Measurements from ENCODE around the gene ATP1B3. TPM values are rescaled to one million over a fixed set of nuclear protein-coding genes. Genes with fewer than 3 reads are reported as not detected.

The ATP1B3 gene
- total and polyA plus RNA-seq, 9 of the 15 experiments (the other 6 are each of a cell fraction or from before 2014, with no cell fraction given): 48.3 to 202 (median 123) TPM

GRCh38 chr3:141972399-141972798 lies 96.0 kb downstream of the ATP1B3 start (continued):
- TF ChIP-seq CTCFL (IDR thresholded peaks at IDR 0.05; ENCODE audit: borderline replicate concordance, insufficient read depth, low read depth, low read length, poor library complexity, severe bottlenecking): no peak
- TF ChIP-seq ATF4 (CRISPR knock-in tag; IDR thresholded peaks at IDR 0.05): no peak
- no peak for TF ChIP-seq CC2D1A (IDR thresholded peaks at IDR 0.05)
- TF ChIP-seq ZFX (CRISPR knock-in tag; IDR thresholded peaks at IDR 0.05): no peak
- no peak for TF ChIP-seq ZSCAN29 (IDR thresholded peaks at IDR 0.05)
- TF ChIP-seq PRPF4 (IDR thresholded peaks at IDR 0.05; ENCODE audit: insufficient read depth, low read depth, low read length, poor library complexity, severe bottlenecking): no peak
- no peak for TF ChIP-seq ZNF175 (CRISPR knock-in tag; IDR thresholded peaks at IDR 0.05; ENCODE audit: low read depth)
- TF ChIP-seq PATZ1 (CRISPR knock-in tag; IDR thresholded peaks at IDR 0.05; ENCODE audit: borderline replicate concordance): no peak
- no peak for TF ChIP-seq TOE1 (IDR thresholded peaks at IDR 0.05; ENCODE audit: borderline replicate concordance)
- no peak for TF ChIP-seq TOE1 (CRISPR knock-in tag; IDR thresholded peaks at IDR 0.05; ENCODE audit: borderline replicate concordance, low read depth)
- no peak for TF ChIP-seq CTBP1 (IDR thresholded peaks at IDR 0.05; ENCODE audit: borderline replicate concordance)
- no peak for TF ChIP-seq HES1 (IDR thresholded peaks at IDR 0.05; ENCODE audit: low read depth)
- TF ChIP-seq SMC3 (conservative IDR thresholded peaks at IDR 0.05; ENCODE audit: insufficient read depth, low read depth, low read length): no peak
- no peak for TF ChIP-seq ZNF133 (CRISPR knock-in tag; IDR thresholded peaks at IDR 0.05)
- no peak for TF ChIP-seq THRB (CRISPR knock-in tag; conservative IDR thresholded peaks at IDR 0.05)
- no peak for TF ChIP-seq USF1 (CRISPR knock-in tag; IDR thresholded peaks at IDR 0.05)
